ENCODE data around the gene RPP25L. TPM values are rescaled to one million over a fixed set of nuclear protein-coding genes. Genes with fewer than 3 reads are reported as not detected.

Gene RPP25L
- total RNA-seq, 2 donors from 2014 or later, result 5.5 to 8.7 TPM

- no peaks in the 10 kb centered on the region for H3K9me3 ChIP-seq
- TF ChIP-seq CTCF (IDR thresholded peaks at IDR 0.05), result no peak
- H3K4me3 ChIP-seq, result peak within 1 kb of the TSS; percentile 79
- peak within 1 kb of the TSS; percentile 74 to 87 for H3K27ac ChIP-seq
- no peaks in the 10 kb centered on the region for H3K36me3 ChIP-seq
- peak; percentile 71 for DNase-seq (ENCODE audit: low spot score)
- peak; percentile 88 for ATAC-seq (ENCODE audit: insufficient number of reproducible peaks, low FRiP score, low read depth)
- H3K4me1 ChIP-seq (ENCODE audit: control insufficient read depth in 1 of 2, low read depth in 2 of 2), result peaks cover 11 to 30% of the 10 kb centered on the region in 2 donors
- H3K27me3 ChIP-seq (replicated peaks; ENCODE audit: insufficient read depth), result no peaks in the 10 kb centered on the region
Observed at GRCh38 chr9:34637356-34638137, 25.6 kb upstream of the RPP25L start, which contains the start of gene SIGMAR1. TSS of gene SIGMAR1 (minus strand) at chr9:34637787. CDS start at chr9:34637697, 90 bp downstream.

- Histone ChIP-seq H3K27ac (peak overlapping the region; percentile 74 to 87), H3K4me3 (peak overlapping the region; percentile 79), H3K4me1 (ENCODE audit: control insufficient read depth in 1 of 2, low read depth in 2 of 2) (peaks cover 11 to 30% of the 10 kb centered on the region in 2 donors), H3K27me3 (replicated peaks; ENCODE audit: insufficient read depth) (no peaks in the 10 kb centered on the region), H3K36me3 (no peaks in the 10 kb centered on the region), H3K9me3 (no peaks in the 10 kb centered on the region)
- DNase-seq (ENCODE audit: low spot score) (no peak), ATAC-seq (ENCODE audit: insufficient number of reproducible peaks, low FRiP score, low read depth) (no peak)
- TF ChIP-seq CTCF (IDR thresholded peaks at IDR 0.05), result no peak
Observed at GRCh38 chr9:34636791-34637355, 25.0 kb upstream of the RPP25L start.

- no peak for TF ChIP-seq CTCF (IDR thresholded peaks at IDR 0.05)
- DNase-seq (ENCODE audit: low spot score) (no peak), ATAC-seq (ENCODE audit: insufficient number of reproducible peaks, low FRiP score, low read depth) (no peak)
- Histone ChIP-seq H3K36me3 (no peaks in the 10 kb centered on the region), H3K27ac (no peak overlapping the region), H3K27me3 (replicated peaks; ENCODE audit: insufficient read depth) (no peaks in the 10 kb centered on the region), H3K4me1 (ENCODE audit: control insufficient read depth in 1 of 2, low read depth in 2 of 2) (peaks cover 11 to 30% of the 10 kb centered on the region in 2 donors), H3K9me3 (no peaks in the 10 kb centered on the region), H3K4me3 (no peak overlapping the region)
Observed at GRCh38 chr9:34635556-34635955, 23.7 kb upstream of the RPP25L start.

- H3K36me3 ChIP-seq, result no peaks in the 10 kb centered on the region
- ATAC-seq (ENCODE audit: insufficient number of reproducible peaks, low FRiP score, low read depth) (no peak), DNase-seq (ENCODE audit: low spot score) (no peak)
- peaks cover 3% of the 10 kb centered on the region for H3K27me3 ChIP-seq (replicated peaks; ENCODE audit: insufficient read depth)
- H3K4me3 ChIP-seq, result no peak overlapping the region
- H3K4me1 ChIP-seq (ENCODE audit: control insufficient read depth in 1 of 2, low read depth in 2 of 2), result peaks cover 11 to 30% of the 10 kb centered on the region in 2 donors
- TF ChIP-seq CTCF (IDR thresholded peaks at IDR 0.05), result no peak
- no peaks in the 10 kb centered on the region for H3K9me3 ChIP-seq
- no peak overlapping the region for H3K27ac ChIP-seq
Observed at GRCh38 chr9:34634551-34635248, 22.8 kb upstream of the RPP25L start.

Measured in thoracic aorta (tissue), 2 donors.